Measurements from ENCODE around the gene JCHAIN.
"Not testable (repeated sequence)": the region's sequence is repeated elsewhere in the genome, so short reads cannot be mapped to it uniquely, and the experiment has no call there.

Gene JCHAIN

GRCh38 chr4:70666369-70666768, at the start of gene JCHAIN:
JCHAIN (minus strand) TSS chr4:70666508; CDS start chr4:70666490, 18 bp downstream.
- DNase-seq: no peak

GRCh38 chr4:70715097-70715496, 48.8 kb upstream of the JCHAIN start:
- no peak for DNase-seq

- no peak for DNase-seq
Measured at GRCh38 chr4:70714079-70714887, 48.0 kb upstream of the JCHAIN start.

- no peak for DNase-seq
Measured at GRCh38 chr4:70713453-70714078, 47.3 kb upstream of the JCHAIN start.

GRCh38 chr4:70712604-70713452, 46.5 kb upstream of the JCHAIN start:
- DNase-seq: no peak

GRCh38 chr4:70712150-70712549, 45.8 kb upstream of the JCHAIN start:
- no peak for DNase-seq

GRCh38 chr4:70711599-70711998, 45.3 kb upstream of the JCHAIN start:
- DNase-seq: no peak

- no peak for DNase-seq
Measured at GRCh38 chr4:70709611-70710205, 43.4 kb upstream of the JCHAIN start.

- DNase-seq: no peak
Measured at GRCh38 chr4:70706516-70706915, 40.2 kb upstream of the JCHAIN start.

GRCh38 chr4:70706044-70706461, 39.7 kb upstream of the JCHAIN start:
- no peak for DNase-seq

- peak; percentile 77 for DNase-seq
Measured at GRCh38 chr4:70705183-70706043, 39.1 kb upstream of the JCHAIN start.

GRCh38 chr4:70704931-70705182, 38.5 kb upstream of the JCHAIN start:
- DNase-seq: peak; percentile 34

- peak; percentile 52 for DNase-seq
Measured at GRCh38 chr4:70704215-70704930, 38.1 kb upstream of the JCHAIN start.

- DNase-seq: no peak
Measured at GRCh38 chr4:70703619-70704214, 37.4 kb upstream of the JCHAIN start.

- DNase-seq: not testable (repeated sequence)
Measured at GRCh38 chr4:70702592-70702991, 36.3 kb upstream of the JCHAIN start.

GRCh38 chr4:70701271-70701670, 35.0 kb upstream of the JCHAIN start:
- no peak for DNase-seq

- no peak for DNase-seq
Measured at GRCh38 chr4:70700712-70701111, 34.4 kb upstream of the JCHAIN start.

- not testable (repeated sequence) for DNase-seq
Measured at GRCh38 chr4:70698435-70698834, 32.1 kb upstream of the JCHAIN start.

- DNase-seq: not testable (repeated sequence)
Measured at GRCh38 chr4:70694633-70695032, 28.3 kb upstream of the JCHAIN start.

GRCh38 chr4:70691661-70692060, 25.4 kb upstream of the JCHAIN start:
- no peak for DNase-seq

- peak; percentile 40 for DNase-seq
Measured at GRCh38 chr4:70688795-70689231, 22.5 kb upstream of the JCHAIN start.
